ENCODE results near the gene ADAMTSL4. TPM values are rescaled to one million over a fixed set of nuclear protein-coding genes. Genes with fewer than 3 reads are reported as not detected.
"Not testable (repeated sequence)": the region's sequence is repeated elsewhere in the genome, so short reads cannot be mapped to it uniquely, and the experiment has no call there.

Gene ADAMTSL4
- polyA plus RNA-seq, 4 donors = 16.2 to 156 (median 20.4) TPM

GRCh38 chr1:150565240-150565991 is 16.2 kb downstream of the ADAMTSL4 start:
- DNase-seq (ENCODE audit: low read depth in 4 of 4, low spot score in 3 of 4) = not testable (repeated sequence)

DNA sequence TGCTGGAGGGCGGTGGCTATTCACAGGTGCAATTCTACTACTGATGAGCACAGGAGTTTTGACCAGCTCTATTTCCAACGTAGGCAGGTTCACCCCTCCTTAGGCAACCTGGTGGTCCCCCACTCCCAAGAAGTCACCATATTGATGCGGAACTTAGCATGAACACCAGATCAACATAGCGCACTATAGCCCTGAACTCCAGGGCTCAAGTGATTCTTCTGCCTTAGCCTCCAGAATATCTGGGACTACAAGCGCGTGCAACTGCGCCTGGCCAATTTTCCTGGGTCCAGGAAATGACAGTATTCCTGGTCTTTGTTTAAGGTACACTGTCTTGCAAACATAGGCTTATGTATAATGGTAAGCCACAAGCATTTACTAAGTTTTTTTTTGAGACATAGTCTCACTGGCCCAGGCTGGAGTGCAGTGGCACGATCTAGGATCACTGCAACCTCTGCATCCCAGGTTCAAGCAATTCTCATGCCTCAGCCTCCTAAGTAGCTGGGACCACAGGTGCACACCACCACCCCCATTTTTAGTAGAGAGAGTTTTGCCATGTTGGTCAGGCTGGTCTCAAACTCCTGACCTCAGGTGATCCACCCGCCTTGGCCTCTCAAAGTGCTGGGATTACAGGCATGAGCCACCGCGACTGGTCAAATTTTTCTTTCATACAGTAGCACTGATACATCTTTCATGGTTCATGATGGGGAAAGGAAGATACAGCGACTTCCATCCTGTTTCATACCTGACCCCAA is 17.6 kb downstream of the ADAMTSL4 start:
- DNase-seq (ENCODE audit: low read depth in 4 of 4, low spot score in 3 of 4) = no peak

GRCh38 chr1:150567341-150567716 is 18.1 kb downstream of the ADAMTSL4 start:
- no peak for DNase-seq (ENCODE audit: low read depth in 4 of 4, low spot score in 3 of 4)

DNA sequence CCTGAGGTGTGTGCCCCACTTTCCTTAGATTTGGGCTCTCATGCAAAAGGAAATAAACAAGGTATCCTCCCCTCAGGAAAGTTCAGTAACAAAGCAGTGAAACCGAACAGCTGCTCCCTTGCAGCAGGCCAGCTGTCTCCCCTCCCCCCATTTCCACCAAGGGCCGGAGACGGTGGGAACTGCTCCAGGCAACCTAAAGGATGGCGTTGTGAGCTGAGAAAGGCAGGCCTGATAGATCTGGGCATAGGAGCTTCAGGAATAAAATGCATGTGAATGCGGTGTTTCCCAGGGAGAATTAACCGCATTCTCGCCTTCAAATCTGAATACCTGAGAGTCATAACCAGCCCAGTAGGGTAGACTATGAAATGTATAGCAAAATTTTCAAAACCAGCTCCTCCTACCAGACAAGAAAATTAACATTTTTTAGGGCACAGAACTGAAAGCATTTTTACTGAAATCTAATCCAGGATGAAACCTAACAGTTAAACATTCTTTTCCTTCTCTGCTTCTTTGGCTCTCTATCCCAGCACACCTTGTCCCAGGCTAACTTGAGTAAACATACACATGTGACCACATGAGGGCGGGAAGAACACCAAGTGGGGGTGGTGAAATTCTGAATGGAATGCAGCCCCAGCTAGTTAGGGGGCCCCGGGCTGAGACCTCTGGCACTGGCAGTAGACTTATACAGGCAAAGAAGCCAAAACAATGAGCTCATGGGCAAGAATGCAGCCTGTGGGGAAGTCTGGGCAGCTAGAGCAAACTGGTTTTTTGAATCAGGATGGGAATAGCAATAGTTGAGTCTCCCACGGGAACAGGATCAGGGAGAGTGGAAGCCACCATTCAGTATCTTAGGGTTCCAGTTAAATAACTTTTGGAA is 18.7 kb downstream of the ADAMTSL4 start:
- peak in 2 of 4 donors; percentile 81 to 86 for DNase-seq (ENCODE audit: low read depth in 4 of 4, low spot score in 3 of 4)

- DNase-seq (ENCODE audit: low read depth in 4 of 4, low spot score in 3 of 4) = no peak
These were observed 19.4 kb downstream of the ADAMTSL4 start for GRCh38 chr1:150568594-150568966.

GRCh38 chr1:150572918-150573647 is 23.9 kb downstream of the ADAMTSL4 start:
- no peak for DNase-seq (ENCODE audit: low read depth in 4 of 4, low spot score in 3 of 4)

DNA sequence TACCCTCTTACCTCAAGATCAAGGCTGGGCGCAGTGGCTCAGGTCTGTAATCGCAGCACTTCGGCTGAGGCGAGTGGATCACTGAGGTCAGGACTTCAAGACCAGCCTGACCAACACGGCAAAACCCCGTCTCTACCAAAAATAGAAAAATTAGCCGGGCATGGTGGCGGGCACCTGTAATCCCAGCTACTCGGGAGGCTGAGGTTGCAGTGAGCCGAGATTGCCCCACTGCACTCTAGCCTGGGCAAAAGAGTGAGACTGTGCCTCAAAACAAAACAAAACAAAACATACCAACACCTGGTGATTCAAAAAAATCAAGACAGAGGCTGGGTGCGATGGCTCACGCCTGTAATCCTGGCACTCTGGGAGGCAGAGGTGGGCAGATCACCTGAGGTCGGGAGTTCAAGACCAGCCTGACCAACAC is 24.5 kb downstream of the ADAMTSL4 start:
- not testable (repeated sequence) for DNase-seq (ENCODE audit: low read depth in 4 of 4, low spot score in 3 of 4)

- no peak for DNase-seq (ENCODE audit: low read depth in 4 of 4, low spot score in 3 of 4)
These were observed 25.3 kb downstream of the ADAMTSL4 start for GRCh38 chr1:150574260-150575071.

- DNase-seq (ENCODE audit: low read depth in 4 of 4, low spot score in 3 of 4) = no peak
These were observed 25.9 kb downstream of the ADAMTSL4 start for GRCh38 chr1:150575072-150575489.

DNA sequence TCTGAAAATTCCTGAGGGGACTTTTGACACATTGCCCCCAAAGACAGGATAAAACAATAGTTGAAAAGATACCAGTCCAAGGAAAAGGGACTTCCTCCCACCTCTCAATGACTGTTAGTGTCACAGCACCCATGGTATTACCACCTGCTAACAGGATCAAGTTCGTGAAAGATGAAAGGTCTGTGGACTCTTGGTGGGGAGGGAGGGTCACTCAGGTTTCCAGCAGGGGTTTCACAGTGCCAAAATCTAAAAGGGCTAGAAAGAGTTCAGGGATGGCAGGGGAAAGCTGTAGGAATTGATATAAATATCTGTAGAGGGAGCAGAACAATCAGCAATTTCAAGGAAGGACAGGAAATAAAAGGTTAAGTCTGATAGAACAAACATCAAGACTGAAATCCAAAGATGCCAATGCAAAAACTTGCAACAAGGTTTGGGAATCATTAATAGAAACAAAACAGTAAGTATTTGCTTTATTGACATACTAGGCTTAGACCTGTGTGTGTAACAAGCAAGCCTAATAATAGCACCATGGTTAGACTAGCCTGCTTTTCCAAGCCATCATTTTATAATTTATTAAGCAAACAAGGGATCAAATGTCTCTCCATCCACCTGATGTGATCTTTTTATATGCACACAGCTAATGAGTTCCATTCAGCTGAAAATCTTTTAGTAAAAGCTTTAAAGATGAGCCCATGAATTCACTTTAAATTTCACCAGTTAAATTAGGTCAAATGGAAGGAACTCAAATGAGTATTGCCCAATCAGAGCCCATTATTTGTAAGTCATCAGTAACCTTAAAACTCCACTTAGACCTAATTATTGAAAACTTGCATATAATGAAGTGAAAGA is 26.5 kb downstream of the ADAMTSL4 start:
- no peak for DNase-seq (ENCODE audit: low read depth in 4 of 4, low spot score in 3 of 4)

DNA sequence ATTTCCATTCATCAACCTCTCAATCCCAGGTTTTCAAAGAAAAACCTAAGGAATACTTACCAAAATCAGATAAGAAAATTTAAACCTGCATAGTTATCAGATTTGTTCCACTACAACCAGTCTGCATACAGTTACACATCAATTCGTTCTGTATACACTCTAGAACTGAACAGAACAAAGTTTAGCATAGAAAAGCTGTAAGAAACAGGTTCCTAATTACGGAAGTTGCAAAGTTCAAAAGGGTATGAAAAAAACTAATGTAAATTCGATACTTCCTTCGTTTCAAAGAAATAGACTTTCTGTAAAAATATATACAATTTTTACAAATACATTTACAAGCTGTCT is 27.1 kb downstream of the ADAMTSL4 start:
- no peak for DNase-seq (ENCODE audit: low read depth in 4 of 4, low spot score in 3 of 4)

DNA sequence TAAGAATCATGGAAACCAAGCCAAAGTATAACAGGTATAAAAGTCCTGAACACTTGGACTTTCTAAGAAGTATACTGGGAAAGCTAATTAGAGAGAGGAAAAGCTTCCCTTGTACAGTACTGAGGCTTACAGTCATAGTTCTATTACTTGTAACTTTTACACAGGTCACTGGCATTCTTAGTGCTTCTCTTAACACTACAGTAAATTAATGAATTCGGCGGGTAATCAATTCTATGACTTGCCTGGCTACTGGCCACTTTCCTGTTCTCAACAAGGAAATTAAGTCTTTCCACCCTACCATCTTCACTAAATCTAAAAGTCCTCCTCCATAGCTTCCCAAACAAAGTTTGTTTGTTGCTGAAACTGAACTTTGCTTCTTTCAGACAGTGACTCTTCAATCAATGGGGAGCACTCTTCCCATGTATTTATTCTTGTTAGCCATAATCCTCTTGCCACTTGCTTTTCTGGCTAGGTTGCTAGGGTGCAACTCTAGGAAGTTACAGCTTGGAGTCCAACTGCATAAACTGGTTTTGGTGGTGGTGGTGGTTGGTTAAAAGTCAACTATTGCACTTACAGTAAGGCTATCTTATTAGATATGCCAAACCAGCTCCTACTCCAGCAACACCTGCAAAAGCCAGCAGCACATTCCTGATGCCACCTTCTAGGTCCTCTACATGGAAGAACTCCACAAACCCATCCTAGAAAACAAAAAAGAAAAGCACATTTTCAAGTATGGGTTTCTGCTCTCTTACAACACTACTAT is 27.8 kb downstream of the ADAMTSL4 start:
- DNase-seq (ENCODE audit: low read depth in 4 of 4, low spot score in 3 of 4) = no peak

DNA sequence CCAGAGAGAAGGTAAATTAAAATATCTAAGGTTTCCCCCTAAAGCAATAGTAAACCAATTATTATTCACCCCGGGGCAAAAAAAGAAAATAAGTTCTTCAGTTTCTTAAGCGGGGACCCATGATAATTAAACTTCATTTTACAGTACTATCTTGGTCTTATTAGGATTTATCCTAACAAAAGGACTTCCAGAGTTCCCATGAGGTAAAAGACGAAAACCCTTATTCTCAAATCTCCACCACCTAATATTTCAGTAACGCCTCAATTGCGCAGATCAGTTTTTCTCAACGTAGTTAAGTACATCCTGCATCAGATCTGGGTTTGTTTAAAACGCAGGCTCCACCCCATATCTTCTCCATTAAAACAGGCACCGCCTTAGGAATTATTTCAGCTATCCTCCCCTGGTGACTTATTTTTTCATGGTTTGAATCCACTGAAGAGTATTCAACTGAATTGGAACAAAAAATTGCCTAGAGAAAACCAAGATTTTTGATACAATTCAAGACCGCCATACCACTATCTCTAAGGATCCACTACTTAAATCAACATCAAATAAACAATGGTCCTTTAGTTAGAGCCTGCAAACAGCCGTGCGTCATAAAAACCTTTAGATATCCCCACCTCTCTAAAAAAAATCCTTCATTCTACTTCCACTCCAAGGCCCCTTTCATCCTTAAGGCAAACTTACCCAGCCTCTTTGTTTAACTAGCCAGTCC is 28.5 kb downstream of the ADAMTSL4 start:
- no peak for DNase-seq (ENCODE audit: low read depth in 4 of 4, low spot score in 3 of 4)

DNA sequence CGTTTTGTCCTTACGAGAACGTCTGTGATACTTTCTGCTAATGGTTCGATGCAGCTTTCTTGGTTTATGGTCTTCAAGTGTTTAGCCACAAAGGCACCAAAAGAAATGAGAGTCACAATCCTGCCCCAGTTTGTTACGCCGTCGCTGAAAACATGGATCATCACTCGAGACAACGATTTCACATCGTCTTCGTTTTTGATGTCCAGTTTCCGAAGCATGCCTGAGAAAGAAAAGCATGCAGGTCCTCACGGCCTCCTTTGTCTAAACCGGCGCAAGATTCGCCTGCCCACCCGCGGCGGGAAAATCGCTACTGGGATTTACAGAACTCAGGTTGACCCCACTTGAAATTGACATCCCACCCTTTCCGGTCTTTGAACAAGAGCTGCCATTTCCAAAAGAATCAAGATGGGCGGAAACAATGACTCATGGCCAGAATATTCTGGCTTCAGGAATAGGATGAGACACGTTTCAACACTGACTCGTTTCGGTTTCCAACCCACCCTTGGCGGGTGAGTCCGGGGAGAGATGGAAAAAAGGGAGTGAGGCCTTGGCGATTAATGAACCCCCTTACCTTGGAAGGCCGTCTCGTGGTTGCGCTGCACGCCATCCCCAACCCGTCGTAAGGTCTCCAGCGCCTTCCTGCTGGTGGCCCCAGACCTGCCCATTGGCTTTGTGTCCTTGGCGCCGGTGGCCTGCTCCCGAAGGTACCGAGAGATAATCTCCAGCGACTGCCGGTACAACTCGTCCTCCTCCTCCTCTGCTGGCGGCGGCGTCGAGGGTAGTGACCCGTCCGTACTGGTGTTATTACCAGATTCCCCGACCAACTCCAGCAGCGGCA is 29.3 kb downstream of the ADAMTSL4 start:
- no peak for DNase-seq (ENCODE audit: low read depth in 4 of 4, low spot score in 3 of 4)

GRCh38 chr1:150579110-150579944 is 30.1 kb downstream of the ADAMTSL4 start, which contains the start of gene MCL1:
Gene MCL1, minus strand, starts transcription at chr1:150579610. Its CDS starts 80 bp downstream, at chr1:150579530.
- peak; percentile 85 to 91 (median 88) for DNase-seq (ENCODE audit: low read depth in 4 of 4, low spot score in 3 of 4)
